ENCODE results near the gene NRG3.

- no peak for TF ChIP-seq POLR2A (IDR thresholded peaks at IDR 0.05)
- no peak for TF ChIP-seq CTCF (IDR thresholded peaks at IDR 0.05)
Observed at GRCh38 chr10:82826132-82826531, 951.1 kb downstream of the NRG3 start.
